T-helper 2 cell treated with Interferon-gamma antibody and Interleukin-4, amounts not matched to agents 100 ng/mL and 5 ng/mL, for 36 hours (primary cell): ENCODE measurements around the gene FSD1. TPM values are rescaled to one million over a fixed set of nuclear protein-coding genes. Genes with fewer than 3 reads are reported as not detected.

ENCODE experiments used
- intact Hi-C: fragments of 100-400 bp; cut with micrococcal nuclease; formaldehyde crosslinking; loops from one replicate; pipeline ENCODE4 v1.15.1; 2023
- total RNA-seq: library from RNA; stranded (reverse); gene quantifications from 2 replicates; pipeline ENCODE4 v1.2.3, GENCODE V29; 2022

FSD1 gene
- total RNA-seq, 1 donor from 2014 or later: 12.6 TPM

DNA sequence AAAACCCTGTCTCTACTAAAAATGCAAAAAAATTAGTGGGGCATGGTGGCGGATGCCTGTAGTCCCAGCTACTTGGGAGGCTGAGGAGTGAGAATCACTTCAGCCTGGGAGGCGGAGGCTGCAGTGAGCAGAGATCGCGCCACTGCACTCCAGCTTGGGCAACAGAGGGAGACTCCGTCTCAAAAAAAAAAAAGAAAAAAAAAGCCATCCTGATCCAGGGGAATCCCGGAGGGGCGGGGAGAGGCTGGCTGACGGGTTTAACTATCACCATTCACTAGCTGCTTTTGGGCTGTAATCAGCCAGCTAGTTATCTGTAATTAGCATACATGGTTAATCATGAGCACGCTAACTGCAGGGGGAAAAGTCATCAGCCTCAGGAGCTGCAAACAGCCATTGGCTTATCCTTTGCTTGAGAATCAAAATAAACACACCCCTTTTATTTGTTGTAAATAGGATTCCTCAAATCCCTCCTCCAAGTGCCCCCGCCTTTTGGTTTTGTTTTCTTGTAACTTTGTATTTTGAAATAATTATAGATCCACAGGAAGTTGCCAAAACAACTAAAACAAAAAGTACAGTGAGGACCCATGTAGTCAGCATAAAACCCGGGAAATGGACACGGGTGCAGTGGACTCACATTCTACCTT lies 9.6 kb downstream of the FSD1 start:
- intact Hi-C loops: no loop called here

DNA sequence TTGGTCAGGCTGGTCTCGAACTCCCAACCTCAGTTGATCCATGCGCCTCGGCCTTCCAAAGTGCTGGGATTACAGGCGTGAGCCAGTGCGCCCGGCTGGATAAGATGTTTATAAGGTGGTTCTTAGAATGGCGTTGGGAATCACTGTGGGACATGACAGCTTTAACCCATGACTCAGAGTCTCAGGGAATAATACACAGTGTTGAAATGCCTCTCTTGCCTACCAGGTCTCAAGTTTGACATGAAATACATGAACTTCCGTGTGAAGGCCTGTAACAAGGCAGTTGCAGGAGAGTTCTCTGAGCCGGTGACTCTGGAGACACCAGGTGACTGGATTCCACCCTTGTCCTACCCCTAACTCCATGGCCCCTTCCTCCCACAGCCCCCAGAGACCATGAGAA lies 12.6 kb downstream of the FSD1 start:
- intact Hi-C loops: no loop called here

DNA sequence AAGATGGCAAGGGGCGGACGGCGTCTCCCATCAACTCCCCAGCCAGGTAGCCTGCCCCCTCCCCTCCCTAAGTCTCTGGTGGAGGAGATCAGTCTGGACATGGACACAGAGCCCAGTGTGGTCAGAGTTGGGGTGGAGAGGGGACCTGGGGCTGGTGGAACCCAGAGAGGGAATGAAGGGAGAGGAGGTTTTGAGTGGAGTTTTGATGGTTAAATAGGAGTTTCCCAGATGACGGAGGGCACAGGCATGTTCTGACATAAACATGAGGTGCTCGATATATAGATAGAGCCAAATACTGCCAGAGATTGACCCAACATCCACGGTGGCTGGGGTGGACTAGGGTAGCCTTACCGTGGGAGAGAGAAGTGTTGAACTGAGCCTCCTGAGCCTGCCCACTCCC lies 14.1 kb downstream of the FSD1 start:
- intact Hi-C loops: no loop called here

DNA sequence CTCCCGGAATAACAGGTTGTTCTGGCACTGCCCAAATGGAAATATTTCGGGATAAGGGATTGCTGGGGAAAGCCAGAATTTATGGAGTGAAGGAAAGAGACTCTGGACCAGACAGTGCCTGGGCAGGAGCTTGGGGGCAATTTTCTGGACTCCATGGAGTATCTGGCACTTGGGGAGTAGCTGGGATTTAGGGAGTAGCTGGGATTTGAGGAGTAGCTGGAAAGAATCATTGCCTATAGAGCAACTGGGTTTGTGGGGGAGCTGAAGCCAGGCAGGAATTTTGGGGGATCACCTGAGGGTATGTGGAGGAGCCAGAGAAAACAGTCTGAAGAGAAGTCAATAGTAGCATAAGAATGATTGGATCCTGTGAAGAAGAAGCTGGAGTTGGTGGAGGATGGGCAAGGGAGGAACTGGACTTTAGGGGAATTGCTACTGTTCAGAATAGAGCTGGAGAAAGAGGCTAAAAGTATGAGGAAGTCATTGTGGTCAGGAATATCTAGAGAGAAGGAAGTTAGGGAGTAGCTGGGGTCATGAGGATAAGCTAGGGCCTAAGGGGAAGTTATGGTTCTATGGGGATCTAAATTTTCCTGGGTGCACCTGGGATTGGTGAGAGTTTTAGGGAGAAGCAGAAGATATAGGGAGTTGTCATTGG lies 14.8 kb downstream of the FSD1 start:
- intact Hi-C loops: no loop called here

DNA sequence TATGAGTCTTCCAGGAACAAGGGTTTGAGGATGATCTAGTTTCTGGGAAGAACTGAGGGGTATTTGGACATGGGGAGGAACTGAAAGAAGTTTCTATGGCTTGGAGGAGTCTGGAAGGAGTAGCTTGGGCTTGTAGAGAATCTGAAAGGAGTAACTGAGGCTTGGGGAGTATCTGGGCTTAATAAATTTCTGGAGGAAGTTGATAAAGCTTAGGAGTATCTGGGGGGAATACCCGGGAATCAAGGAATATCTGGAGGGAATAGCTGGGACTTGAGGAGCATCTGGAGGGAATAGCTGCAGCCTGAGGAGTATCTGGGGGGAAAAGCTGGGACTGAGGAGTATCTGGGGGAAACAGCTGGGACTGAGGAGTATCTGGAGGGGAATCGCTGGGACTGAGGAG lies 16.0 kb downstream of the FSD1 start:
- intact Hi-C loops: no loop called here

DNA sequence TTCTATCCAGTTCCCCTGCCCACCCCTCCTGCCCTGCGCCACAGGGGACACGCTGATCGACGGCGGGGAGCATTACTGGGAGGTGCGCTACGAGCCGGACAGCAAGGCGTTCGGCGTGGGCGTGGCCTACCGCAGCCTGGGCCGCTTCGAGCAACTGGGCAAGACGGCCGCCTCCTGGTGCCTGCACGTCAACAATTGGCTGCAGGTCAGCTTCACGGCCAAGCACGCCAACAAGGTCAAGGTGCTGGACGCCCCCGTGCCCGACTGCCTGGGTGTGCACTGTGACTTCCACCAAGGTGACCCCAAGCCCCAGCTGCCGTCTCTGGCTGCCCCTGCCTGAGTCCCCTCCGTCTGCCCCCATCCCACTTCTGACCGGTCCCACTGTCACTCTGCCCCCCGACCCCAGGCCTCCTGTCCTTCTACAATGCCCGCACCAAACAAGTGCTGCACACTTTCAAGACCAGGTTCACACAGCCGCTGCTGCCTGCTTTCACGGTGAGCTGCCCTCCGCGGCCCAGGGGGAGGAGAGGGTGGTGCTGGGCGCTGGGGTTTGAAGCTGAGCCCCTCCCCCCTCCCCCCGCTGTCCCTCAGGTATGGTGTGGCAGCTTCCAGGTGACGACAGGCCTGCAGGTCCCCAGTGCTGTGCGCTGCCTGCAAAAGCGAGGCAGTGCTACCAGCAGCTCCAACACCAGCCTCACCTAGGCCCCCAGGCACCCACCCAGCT lies 18.7 kb downstream of the FSD1 start:
- intact Hi-C loops: no loop called here

DNA sequence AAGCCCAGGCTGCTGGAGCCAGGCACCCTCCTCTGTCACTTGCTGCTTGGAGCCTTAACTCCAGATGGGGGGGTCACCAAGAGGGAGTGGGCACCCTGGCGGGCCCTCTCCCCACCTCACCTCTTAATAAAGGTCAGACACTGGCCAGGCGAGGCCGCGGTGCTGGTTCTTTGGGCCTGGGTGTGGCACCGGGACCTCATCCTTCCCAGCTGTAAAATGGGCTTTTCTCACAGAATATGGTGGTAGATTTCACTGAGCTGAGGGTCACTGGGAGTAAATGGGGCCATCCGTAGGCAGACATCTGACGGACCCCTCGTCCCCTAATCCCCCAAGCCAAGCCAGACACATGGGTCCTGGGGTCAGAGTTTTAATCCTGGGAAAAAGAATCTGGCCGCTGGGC lies 19.3 kb downstream of the FSD1 start:
- intact Hi-C loops: no loop called here

DNA sequence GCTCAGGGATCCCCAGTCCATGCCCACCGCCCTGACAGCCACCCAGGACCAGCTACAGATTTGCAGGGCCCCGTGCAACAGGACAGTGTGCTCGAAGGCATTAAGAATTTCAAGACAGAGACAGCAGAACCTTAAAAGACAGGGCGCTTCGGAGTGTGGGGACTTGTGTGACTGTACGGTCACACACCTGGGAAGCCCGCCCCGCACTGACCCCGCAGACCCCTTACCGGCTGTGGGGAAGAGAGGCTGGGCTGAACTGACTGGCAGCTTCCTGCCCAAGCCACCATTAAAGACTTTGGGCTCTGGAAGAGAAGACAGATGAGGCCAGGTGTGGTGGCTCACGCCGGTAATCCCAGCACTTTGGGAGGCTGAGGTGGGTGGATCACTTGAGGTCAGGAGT lies 19.8 kb downstream of the FSD1 start:
- intact Hi-C loops: no loop called here

DNA sequence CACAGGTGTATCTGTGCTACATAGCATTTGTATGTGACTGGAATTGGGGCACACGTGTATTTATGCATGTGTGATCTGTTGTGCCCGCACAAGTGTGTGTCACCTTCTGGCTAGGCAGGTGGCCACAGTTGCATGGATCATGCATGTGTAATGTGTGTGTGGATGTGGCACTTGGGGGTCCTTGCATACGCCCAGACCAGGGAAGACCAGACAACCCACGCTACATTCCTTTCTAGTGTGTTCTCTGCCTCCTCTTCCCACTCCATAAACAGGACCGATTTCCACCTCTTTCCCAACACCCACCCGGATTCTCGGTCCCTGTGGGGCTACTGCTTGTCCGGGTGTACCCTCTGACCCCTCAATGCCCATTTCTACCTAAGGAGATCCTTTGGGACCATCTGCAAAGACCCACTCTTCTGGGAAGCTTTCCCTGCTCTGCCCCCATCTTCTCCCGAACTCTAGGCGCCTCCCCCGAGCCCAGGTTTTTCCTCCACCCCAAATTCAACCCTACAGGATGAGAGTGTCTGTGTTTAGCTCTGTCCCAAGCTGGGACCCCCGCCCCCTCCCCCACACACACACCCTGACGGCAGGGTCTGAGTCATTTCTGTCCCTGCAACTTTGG lies 21.9 kb downstream of the FSD1 start:
- intact Hi-C loops: loop anchor here (5.0 kb wide), 1 partner anchor 146 kb away; the partner anchor contains the start of gene HDGFL2

DNA sequence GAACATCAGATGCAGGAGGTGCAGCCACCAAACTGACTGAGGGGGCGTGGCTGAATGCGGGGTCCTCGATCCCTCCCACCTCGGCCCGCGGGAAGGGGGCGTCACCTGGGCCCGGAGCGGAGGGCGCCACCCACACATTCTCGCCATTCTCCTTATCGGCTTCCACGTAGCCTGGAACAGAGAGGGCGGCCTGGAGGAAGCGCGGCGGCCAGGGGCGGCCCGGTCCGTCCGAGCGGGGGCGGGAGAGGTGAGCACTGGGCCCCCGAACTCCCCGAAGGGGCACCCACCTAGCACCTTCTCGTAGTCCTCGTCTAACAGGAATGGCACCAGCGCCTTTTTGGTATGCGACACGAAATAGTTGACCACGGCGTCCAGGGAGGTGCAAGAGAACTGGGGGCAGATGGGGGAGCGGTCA lies 22.4 kb downstream of the FSD1 start:
- intact Hi-C loops: loop anchor here (5.0 kb wide), 1 partner anchor 145 kb away; the partner anchor contains the start of gene HDGFL2

DNA sequence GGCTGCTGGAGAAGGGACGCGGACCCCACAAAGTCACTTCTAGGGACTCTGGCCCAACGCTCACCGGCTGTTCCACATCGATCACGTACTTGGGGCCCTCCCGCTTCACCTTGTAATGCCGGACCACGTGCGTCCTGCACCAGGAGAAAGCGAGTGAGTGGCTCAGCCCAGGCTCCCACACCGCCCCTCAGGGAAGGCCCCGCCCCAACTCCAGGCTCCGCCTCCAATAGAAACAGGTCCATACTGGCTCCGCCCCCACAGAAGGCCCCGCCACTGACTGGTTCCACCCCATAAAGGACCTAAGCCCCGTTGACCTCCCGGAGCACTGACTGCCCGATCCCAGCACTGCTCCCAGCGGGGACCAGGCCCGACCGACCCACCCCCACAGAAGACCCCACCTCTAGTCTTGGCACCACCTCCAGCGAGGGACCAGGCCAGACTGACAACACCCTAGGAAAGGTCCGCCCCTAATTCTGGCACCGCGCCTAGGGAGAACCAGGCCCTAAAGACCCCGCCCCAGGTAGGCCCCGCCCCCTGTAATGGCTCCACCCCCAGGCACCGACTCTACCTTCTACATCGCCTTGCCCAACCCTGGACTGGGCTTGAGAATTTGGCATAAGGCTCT lies 23.0 kb downstream of the FSD1 start:
- intact Hi-C loops: loop anchor here (5.0 kb wide), 1 partner anchor 145 kb away; the partner anchor contains the start of gene HDGFL2

DNA sequence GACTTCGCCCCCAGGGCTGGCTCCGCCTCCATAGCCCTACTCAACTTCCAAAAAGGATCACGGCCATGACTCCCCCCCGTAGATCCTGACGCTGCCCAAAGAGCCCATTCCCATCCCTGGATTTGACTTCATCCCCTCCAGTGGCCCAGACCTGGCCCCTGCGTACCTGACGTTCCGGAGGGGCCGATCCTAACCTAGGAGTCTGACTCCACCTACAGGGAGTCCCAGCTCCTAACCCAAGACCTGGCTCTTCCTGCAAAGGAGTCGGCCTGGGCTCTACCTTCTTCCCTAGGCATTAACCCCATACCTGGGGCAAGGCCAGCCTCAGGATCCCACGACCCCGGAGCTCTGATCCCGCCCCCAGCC lies 23.5 kb downstream of the FSD1 start:
- intact Hi-C loops: loop anchor here (1.0 to 5.0 kb wide), 2 partner anchors 14 to 144 kb away; partner anchors contain the start of gene HDGFL2

DNA sequence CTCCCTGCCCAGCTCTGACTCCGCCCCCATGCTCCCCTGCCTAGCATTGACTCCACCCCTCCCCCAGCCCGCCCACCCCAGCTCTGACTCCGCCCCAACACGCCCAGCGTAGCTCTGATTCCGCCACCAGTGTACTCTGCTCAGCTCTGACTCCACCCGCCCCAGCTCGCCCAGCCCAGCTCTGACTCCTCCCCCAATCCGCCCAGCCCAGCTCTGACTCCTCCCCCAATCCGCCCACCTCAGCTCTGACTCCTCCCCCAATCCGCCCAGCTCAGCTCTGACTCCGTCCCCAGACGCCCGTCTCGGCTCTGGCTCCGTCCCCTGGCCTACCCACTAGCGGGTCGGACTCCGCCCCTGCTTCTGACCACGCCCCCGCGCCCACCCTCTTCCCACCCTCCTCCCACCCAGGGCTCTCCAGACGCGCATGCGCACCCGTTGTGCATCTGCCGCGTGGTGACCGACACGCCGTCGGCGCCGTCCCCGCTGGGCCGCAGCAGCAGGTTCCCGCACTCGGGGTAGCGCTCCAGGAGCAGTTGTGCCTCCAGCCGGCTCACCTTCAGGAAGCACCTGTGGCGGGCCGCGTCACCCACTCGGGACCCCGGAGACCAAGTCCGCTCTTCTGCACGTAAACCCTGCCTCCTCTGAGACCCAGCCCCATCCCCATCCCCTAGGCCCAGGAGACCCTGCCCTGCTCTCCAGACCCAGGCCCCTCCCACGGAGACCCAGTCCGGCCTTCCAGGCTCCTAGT lies 24.0 kb downstream of the FSD1 start:
- intact Hi-C loops: loop anchor here (1.0 to 5.0 kb wide), 2 partner anchors 14 to 144 kb away; partner anchors contain the start of gene HDGFL2

DNA sequence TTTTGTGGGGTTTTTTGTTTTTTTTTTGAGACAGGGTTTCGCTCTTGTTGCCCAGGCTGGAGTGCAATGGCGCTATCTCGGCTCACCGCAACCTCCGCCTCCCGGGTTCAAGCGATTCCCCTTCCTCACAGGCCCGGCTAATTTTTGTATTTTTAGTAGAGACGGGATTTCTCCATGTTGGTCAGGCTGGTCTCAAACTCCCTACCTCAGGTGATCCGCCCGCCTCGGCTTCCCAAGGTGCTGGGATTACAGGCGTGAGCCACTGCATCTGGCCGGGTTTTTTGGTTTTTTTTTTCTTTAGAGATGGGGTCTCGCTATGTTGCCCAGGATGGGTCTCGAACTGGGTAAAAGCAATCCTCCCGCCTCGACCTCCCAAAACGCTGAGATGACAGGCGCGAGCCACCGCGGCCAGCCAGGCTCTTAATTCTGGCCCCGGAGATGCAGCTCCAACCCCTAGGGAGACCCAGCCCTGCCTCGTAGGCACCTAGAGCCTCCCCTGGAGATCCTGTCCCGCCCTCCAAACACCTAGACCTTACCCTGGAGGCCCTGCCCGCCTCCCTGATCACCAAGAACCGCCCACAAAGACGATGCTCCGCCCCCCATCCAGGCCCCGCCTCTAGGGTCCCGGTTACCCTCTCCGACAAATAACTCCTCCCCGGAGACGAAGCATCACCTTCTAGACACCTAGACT lies 24.7 kb downstream of the FSD1 start:
- intact Hi-C loops: loop anchor here (1.0 to 5.0 kb wide), 2 partner anchors 13 to 143 kb away; partner anchors contain the start of gene HDGFL2

DNA sequence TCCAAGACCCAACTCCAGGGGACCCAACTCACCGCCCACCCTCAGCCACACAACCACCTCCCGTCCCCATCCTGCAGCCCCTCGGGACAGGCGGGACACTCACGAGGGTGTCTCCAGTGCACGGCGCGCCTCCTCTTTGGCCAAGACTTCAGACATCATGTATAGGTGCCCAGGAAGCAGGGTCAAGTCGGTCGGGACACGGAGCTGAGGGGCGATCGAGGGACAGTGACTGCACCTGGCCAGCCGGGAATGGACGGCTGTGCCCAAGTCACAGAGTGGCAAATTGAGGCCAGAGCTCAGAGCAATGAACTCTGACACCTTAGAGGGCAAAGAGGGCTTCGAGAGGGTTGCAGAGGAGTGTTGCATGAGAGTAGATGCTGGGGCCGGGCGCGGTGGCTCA lies 25.5 kb downstream of the FSD1 start:
- intact Hi-C loops: loop anchor here (5.0 kb wide), 1 partner anchor 142 kb away; the partner anchor contains the start of gene HDGFL2

DNA sequence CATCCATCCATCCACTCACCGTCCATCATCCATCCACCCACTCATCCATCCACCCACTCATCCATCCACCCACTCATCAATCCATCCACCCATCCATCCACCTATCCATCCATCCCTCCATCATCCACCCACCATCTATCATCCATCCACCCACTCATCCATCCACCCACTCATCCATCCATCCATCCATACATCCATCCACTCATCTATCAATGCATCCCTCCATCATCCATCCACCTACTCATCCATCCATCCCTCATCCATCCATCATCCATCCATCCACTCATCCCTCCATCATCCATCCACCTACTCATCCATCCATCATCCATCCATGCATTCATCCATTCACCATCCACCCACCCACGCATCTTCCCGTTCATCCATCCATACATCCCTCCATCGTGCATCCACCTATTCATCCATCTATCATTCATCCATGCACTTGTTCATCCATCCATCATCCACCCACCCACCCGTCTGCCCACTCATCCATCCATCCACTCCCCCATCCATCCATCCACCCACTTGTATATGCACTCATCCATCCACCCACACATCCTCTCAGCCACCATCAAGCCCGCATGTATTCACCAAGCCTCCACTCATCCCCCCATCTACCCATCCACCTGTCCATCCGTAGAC lies 30.7 kb downstream of the FSD1 start:
- intact Hi-C loops: no loop called here

DNA sequence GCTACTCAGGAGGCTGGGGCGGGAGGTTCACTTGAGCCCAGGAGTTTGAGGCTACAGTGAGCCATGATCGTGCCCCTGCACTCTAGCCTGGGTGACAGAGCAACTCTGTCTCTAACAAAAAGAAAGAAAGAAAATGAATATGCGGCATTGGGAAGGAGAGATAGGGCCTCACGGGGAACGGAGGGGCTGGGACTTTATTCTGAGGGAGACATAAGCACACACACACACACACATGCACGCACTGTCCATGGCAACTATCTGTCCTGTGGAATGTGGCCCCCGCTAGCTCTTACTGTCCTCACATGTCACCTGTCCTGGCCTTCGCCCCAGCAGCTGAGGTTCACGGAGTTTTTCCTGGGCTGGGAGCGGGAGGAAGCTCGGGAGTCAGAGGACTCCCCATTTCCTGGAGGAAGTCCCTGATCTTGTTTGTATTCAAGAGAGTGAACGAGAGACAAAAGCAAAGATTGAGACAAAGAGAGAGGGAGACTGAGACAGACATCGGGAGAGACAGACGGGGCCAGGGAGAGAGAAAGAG lies 33.6 kb downstream of the FSD1 start:
- intact Hi-C loops: no loop called here

DNA sequence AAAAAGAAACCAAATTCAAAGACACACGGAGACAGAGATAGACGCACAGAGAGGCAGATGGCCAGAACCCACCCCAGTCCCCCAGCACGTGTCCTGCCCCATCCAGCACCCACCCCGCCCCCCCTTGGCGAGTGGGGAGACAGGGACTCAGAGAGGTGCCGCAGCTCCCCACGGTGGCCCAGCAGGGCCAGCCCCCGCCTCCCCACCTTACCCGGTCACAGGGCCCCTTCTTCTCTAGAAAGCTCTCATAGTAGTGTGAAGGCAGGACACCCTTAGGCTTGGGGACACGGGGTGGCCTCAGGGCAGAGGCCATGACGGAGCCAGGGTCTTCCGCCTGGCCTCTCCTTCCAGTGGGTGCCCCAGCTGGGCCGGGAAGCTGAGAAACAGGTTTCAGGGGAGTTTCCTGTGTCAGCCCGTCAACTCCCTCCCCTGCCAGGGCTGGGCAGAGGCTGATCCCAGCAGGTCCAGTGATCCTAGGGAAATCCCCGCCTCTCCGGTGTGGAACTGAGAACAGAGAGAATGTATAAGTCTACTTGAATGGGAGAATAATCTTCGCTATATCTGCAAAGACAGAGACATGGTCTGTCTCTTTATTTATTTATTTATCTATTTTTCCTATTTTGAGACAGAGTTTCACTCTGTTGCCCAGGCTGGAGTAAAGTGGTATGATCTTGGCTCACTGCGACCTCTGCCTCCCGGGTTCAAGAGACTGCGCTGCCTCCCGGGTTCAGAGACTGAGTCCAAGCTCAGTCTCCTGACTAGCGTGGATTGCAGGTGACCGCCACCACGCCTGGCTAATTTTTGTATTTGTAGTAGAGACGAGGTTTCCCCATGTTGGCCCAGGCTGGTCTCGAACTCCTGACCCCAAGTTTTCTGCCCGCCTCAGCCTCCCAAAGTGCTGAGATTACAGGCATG lies 34.3 kb downstream of the FSD1 start, which contains the start of gene STAP2:
TSS of gene STAP2 (minus strand) at position 387 of the 915 bp plus-strand sequence. CDS start at position 313, 74 bp downstream.
- intact Hi-C loops: no loop called here
